ENCODE results near the gene TMEM135.

Gene TMEM135

GRCh38 chr11:87326594-87326993 lies 288.9 kb downstream of the TMEM135 start:
- no peaks in the 10 kb centered on the region for H3K4me1 ChIP-seq (ENCODE audit: control insufficient read depth, low read depth, low read length)
- no peaks in the 10 kb centered on the region for H3K79me1 ChIP-seq (ENCODE audit: low read length)
- no peak overlapping the region for H4K8ac ChIP-seq (ENCODE audit: low read depth, low read length)
- no peak overlapping the region for H3K23ac ChIP-seq (ENCODE audit: low read length)
- no peak overlapping the region for H2BK5ac ChIP-seq (ENCODE audit: low read length)
- no peak overlapping the region for H4K5ac ChIP-seq (ENCODE audit: low read length)
- no peak for DNase-seq
- no CpG with 5 or more reads among the region's 2 CpGs for WGBS (ENCODE audit: extremely low coverage, insufficient coverage, low lambda C conversion rate)
- H3K4me3 ChIP-seq (ENCODE audit: low read length), result no peak overlapping the region
- no peak overlapping the region for H2AK5ac ChIP-seq (ENCODE audit: low read length)
- H3K4ac ChIP-seq (ENCODE audit: low read depth, low read length), result no peak overlapping the region
- no peak overlapping the region for H2BK120ac ChIP-seq (ENCODE audit: low read depth, low read length)
- H3K27ac ChIP-seq (ENCODE audit: low read depth, low read length), result no peak overlapping the region
- no peak overlapping the region for H3K18ac ChIP-seq (ENCODE audit: low read length)
- no peak overlapping the region for H3K9ac ChIP-seq (ENCODE audit: low read length)
- no peaks in the 10 kb centered on the region for H3K27me3 ChIP-seq (ENCODE audit: insufficient read depth, low read length, poor library complexity)
- H3K4me2 ChIP-seq (ENCODE audit: low read length), result no peak overlapping the region
- H3K79me2 ChIP-seq (ENCODE audit: control insufficient read depth, insufficient read depth, low read length), result no peaks in the 10 kb centered on the region
- H2BK15ac ChIP-seq (replicated peaks; ENCODE audit: low read depth), result no peak overlapping the region
- no peak overlapping the region for H3K56ac ChIP-seq (ENCODE audit: low read length)
- no peaks in the 10 kb centered on the region for H3K36me3 ChIP-seq (ENCODE audit: control insufficient read depth, insufficient read depth, low read length)

- Histone ChIP-seq H3K4ac (ENCODE audit: low read depth, low read length) (no peak overlapping the region), H3K18ac (ENCODE audit: low read length) (no peak overlapping the region), H2BK120ac (ENCODE audit: low read depth, low read length) (no peak overlapping the region), H3K56ac (ENCODE audit: low read length) (no peak overlapping the region), H2BK5ac (ENCODE audit: low read length) (no peak overlapping the region), H2BK15ac (replicated peaks; ENCODE audit: low read depth) (no peak overlapping the region), H4K5ac (ENCODE audit: low read length) (no peak overlapping the region), H2AK5ac (ENCODE audit: low read length) (no peak overlapping the region), H3K23ac (ENCODE audit: low read length) (no peak overlapping the region), H3K79me1 (ENCODE audit: low read length) (no peaks in the 10 kb centered on the region), H3K36me3 (ENCODE audit: control insufficient read depth, insufficient read depth, low read length) (no peaks in the 10 kb centered on the region), H4K8ac (ENCODE audit: low read depth, low read length) (no peak overlapping the region), H3K9ac (ENCODE audit: low read length) (no peak overlapping the region), H3K4me3 (ENCODE audit: low read length) (no peak overlapping the region), H3K4me2 (ENCODE audit: low read length) (no peak overlapping the region), H3K27me3 (ENCODE audit: insufficient read depth, low read length, poor library complexity) (no peaks in the 10 kb centered on the region), H3K4me1 (ENCODE audit: control insufficient read depth, low read depth, low read length) (no peaks in the 10 kb centered on the region), H3K79me2 (ENCODE audit: control insufficient read depth, insufficient read depth, low read length) (no peaks in the 10 kb centered on the region), H3K27ac (ENCODE audit: low read depth, low read length) (no peak overlapping the region)
- WGBS (ENCODE audit: extremely low coverage, insufficient coverage, low lambda C conversion rate), result no CpG with 5 or more reads among the region's 2 CpGs
- DNase-seq, result no peak
Observed at GRCh38 chr11:87329172-87329571, 291.4 kb downstream of the TMEM135 start.

GRCh38 chr11:87330187-87330601 lies 292.5 kb downstream of the TMEM135 start:
- H3K9ac ChIP-seq (ENCODE audit: low read length), result no peak overlapping the region
- no peaks in the 10 kb centered on the region for H3K79me2 ChIP-seq (ENCODE audit: control insufficient read depth, insufficient read depth, low read length)
- no peaks in the 10 kb centered on the region for H3K27me3 ChIP-seq (ENCODE audit: insufficient read depth, low read length, poor library complexity)
- no peak overlapping the region for H2BK120ac ChIP-seq (ENCODE audit: low read depth, low read length)
- H4K8ac ChIP-seq (ENCODE audit: low read depth, low read length), result no peak overlapping the region
- no peaks in the 10 kb centered on the region for H3K36me3 ChIP-seq (ENCODE audit: control insufficient read depth, insufficient read depth, low read length)
- H2BK5ac ChIP-seq (ENCODE audit: low read length), result no peak overlapping the region
- H3K4me2 ChIP-seq (ENCODE audit: low read length), result no peak overlapping the region
- H3K56ac ChIP-seq (ENCODE audit: low read length), result no peak overlapping the region
- no peaks in the 10 kb centered on the region for H3K79me1 ChIP-seq (ENCODE audit: low read length)
- H3K23ac ChIP-seq (ENCODE audit: low read length), result no peak overlapping the region
- no peak overlapping the region for H3K4ac ChIP-seq (ENCODE audit: low read depth, low read length)
- no peaks in the 10 kb centered on the region for H3K4me1 ChIP-seq (ENCODE audit: control insufficient read depth, low read depth, low read length)
- no peak overlapping the region for H3K4me3 ChIP-seq (ENCODE audit: low read length)
- no CpG with 5 or more reads among the region's 1 CpG for WGBS (ENCODE audit: extremely low coverage, insufficient coverage, low lambda C conversion rate)
- DNase-seq, result no peak
- no peak overlapping the region for H4K5ac ChIP-seq (ENCODE audit: low read length)
- no peak overlapping the region for H2AK5ac ChIP-seq (ENCODE audit: low read length)
- no peak overlapping the region for H3K27ac ChIP-seq (ENCODE audit: low read depth, low read length)
- H3K18ac ChIP-seq (ENCODE audit: low read length), result no peak overlapping the region
- no peak overlapping the region for H2BK15ac ChIP-seq (replicated peaks; ENCODE audit: low read depth)

- H3K4me2 ChIP-seq (ENCODE audit: low read length), result no peak overlapping the region
- H3K4me1 ChIP-seq (ENCODE audit: control insufficient read depth, low read depth, low read length), result no peaks in the 10 kb centered on the region
- no peak overlapping the region for H2BK5ac ChIP-seq (ENCODE audit: low read length)
- H3K4ac ChIP-seq (ENCODE audit: low read depth, low read length), result no peak overlapping the region
- H3K23ac ChIP-seq (ENCODE audit: low read length), result no peak overlapping the region
- H4K8ac ChIP-seq (ENCODE audit: low read depth, low read length), result no peak overlapping the region
- H3K18ac ChIP-seq (ENCODE audit: low read length), result no peak overlapping the region
- no peak overlapping the region for H4K5ac ChIP-seq (ENCODE audit: low read length)
- H2AK5ac ChIP-seq (ENCODE audit: low read length), result no peak overlapping the region
- H3K27ac ChIP-seq (ENCODE audit: low read depth, low read length), result no peak overlapping the region
- H2BK120ac ChIP-seq (ENCODE audit: low read depth, low read length), result no peak overlapping the region
- no peak overlapping the region for H3K9ac ChIP-seq (ENCODE audit: low read length)
- DNase-seq, result no peak
- WGBS (ENCODE audit: extremely low coverage, insufficient coverage, low lambda C conversion rate), result no CpG with 5 or more reads among the region's 6 CpGs
- no peaks in the 10 kb centered on the region for H3K79me2 ChIP-seq (ENCODE audit: control insufficient read depth, insufficient read depth, low read length)
- H3K27me3 ChIP-seq (ENCODE audit: insufficient read depth, low read length, poor library complexity), result no peaks in the 10 kb centered on the region
- no peaks in the 10 kb centered on the region for H3K36me3 ChIP-seq (ENCODE audit: control insufficient read depth, insufficient read depth, low read length)
- no peak overlapping the region for H2BK15ac ChIP-seq (replicated peaks; ENCODE audit: low read depth)
- H3K56ac ChIP-seq (ENCODE audit: low read length), result no peak overlapping the region
- H3K4me3 ChIP-seq (ENCODE audit: low read length), result no peak overlapping the region
- no peaks in the 10 kb centered on the region for H3K79me1 ChIP-seq (ENCODE audit: low read length)
Observed at GRCh38 chr11:87331273-87331672, 293.5 kb downstream of the TMEM135 start.

GRCh38 chr11:87338046-87338639 lies 300.4 kb downstream of the TMEM135 start:
- Histone ChIP-seq H3K23ac (ENCODE audit: low read length) (no peak overlapping the region), H3K4me3 (ENCODE audit: low read length) (no peak overlapping the region), H4K5ac (ENCODE audit: low read length) (no peak overlapping the region), H3K36me3 (ENCODE audit: control insufficient read depth, insufficient read depth, low read length) (no peaks in the 10 kb centered on the region), H3K27ac (ENCODE audit: low read depth, low read length) (no peak overlapping the region), H2AK5ac (ENCODE audit: low read length) (no peak overlapping the region), H3K9ac (ENCODE audit: low read length) (no peak overlapping the region), H3K79me1 (ENCODE audit: low read length) (no peaks in the 10 kb centered on the region), H4K8ac (ENCODE audit: low read depth, low read length) (no peak overlapping the region), H2BK15ac (replicated peaks; ENCODE audit: low read depth) (no peak overlapping the region), H3K4me2 (ENCODE audit: low read length) (no peak overlapping the region), H2BK120ac (ENCODE audit: low read depth, low read length) (no peak overlapping the region), H3K4me1 (ENCODE audit: control insufficient read depth, low read depth, low read length) (no peaks in the 10 kb centered on the region), H2BK5ac (ENCODE audit: low read length) (no peak overlapping the region), H3K18ac (ENCODE audit: low read length) (no peak overlapping the region), H3K79me2 (ENCODE audit: control insufficient read depth, insufficient read depth, low read length) (no peaks in the 10 kb centered on the region), H3K27me3 (ENCODE audit: insufficient read depth, low read length, poor library complexity) (no peaks in the 10 kb centered on the region), H3K56ac (ENCODE audit: low read length) (no peak overlapping the region), H3K4ac (ENCODE audit: low read depth, low read length) (no peak overlapping the region)
- no peak for DNase-seq
- WGBS (ENCODE audit: extremely low coverage, insufficient coverage, low lambda C conversion rate), result no CpG with 5 or more reads among the region's 3 CpGs

- Histone ChIP-seq H4K5ac (ENCODE audit: low read length) (no peak overlapping the region), H3K79me2 (ENCODE audit: control insufficient read depth, insufficient read depth, low read length) (no peaks in the 10 kb centered on the region)
Observed at GRCh38 chr11:87339416-87339815, 301.7 kb downstream of the TMEM135 start.

More at GRCh38 chr11:87339416-87339815, 301.7 kb downstream of the TMEM135 start:
- no peak overlapping the region for H3K27ac ChIP-seq (ENCODE audit: low read depth, low read length)
- no peaks in the 10 kb centered on the region for H3K36me3 ChIP-seq (ENCODE audit: control insufficient read depth, insufficient read depth, low read length)
- H4K8ac ChIP-seq (ENCODE audit: low read depth, low read length), result no peak overlapping the region
- no peaks in the 10 kb centered on the region for H3K27me3 ChIP-seq (ENCODE audit: insufficient read depth, low read length, poor library complexity)
- WGBS (ENCODE audit: extremely low coverage, insufficient coverage, low lambda C conversion rate), result no CpG with 5 or more reads among the region's 5 CpGs
- no peak overlapping the region for H3K4me3 ChIP-seq (ENCODE audit: low read length)
- no peak overlapping the region for H3K56ac ChIP-seq (ENCODE audit: low read length)
- H2BK120ac ChIP-seq (ENCODE audit: low read depth, low read length), result no peak overlapping the region
- H3K79me1 ChIP-seq (ENCODE audit: low read length), result no peaks in the 10 kb centered on the region
- no peak overlapping the region for H2BK5ac ChIP-seq (ENCODE audit: low read length)
- no peak overlapping the region for H3K4ac ChIP-seq (ENCODE audit: low read depth, low read length)
- H3K23ac ChIP-seq (ENCODE audit: low read length), result no peak overlapping the region
- no peak overlapping the region for H2AK5ac ChIP-seq (ENCODE audit: low read length)
- no peak overlapping the region for H3K9ac ChIP-seq (ENCODE audit: low read length)
- no peak overlapping the region for H3K18ac ChIP-seq (ENCODE audit: low read length)
- H2BK15ac ChIP-seq (replicated peaks; ENCODE audit: low read depth), result no peak overlapping the region
- no peak overlapping the region for H3K4me2 ChIP-seq (ENCODE audit: low read length)
- no peaks in the 10 kb centered on the region for H3K4me1 ChIP-seq (ENCODE audit: control insufficient read depth, low read depth, low read length)
- no peak for DNase-seq
